Measurements from ENCODE around the gene COL5A3.

COL5A3 gene

DNA sequence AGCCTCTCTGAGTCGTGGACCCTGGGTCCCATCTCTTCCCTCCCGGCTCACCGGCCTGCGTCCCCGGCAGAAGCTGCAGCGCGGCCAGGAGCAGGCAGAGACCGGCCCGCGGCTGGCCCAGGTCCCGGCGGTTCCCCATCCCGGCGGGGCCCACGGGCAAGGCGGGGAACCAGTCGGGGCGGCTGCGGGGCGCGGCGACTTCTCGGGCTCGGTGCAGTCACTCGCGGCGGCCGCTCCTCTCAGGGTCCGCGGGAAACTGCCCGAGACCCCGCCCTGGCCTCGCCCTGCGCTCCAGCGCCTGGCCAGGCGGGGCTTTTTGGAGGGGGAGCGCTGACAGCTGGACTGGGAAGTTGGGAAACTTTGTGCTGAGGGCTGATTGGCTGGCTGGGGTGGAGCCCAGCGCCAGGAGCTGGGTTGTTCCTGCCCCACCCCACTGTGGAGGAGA, at the start of gene COL5A3:
Gene COL5A3 (minus strand): TSS at position 258 of the 445 bp plus-strand sequence. CDS start 119 bp downstream, at position 139.
- H4K20me1 ChIP-seq (ENCODE audit: insufficient read depth, low read length): no peaks in the 10 kb centered on the region
- H3K79me2 ChIP-seq (ENCODE audit: insufficient read depth, low read length): no peaks in the 10 kb centered on the region
- no peak within 1 kb of the TSS for H3K9ac ChIP-seq (ENCODE audit: low read length)
- H3K36me3 ChIP-seq (ENCODE audit: insufficient read depth, low read length): no peaks in the 10 kb centered on the region
- no peak within 1 kb of the TSS for H3K4me3 ChIP-seq (ENCODE audit: low read depth, low read length, poor library complexity, severe bottlenecking)
- H3K27me3 ChIP-seq (ENCODE audit: insufficient read depth, low read length): no peaks in the 10 kb centered on the region; the same call in 1 of the 2 replicates
- no peak within 1 kb of the TSS for H3K27ac ChIP-seq (ENCODE audit: low read depth, low read length, poor library complexity, severe bottlenecking)
- no peaks in the 10 kb centered on the region for H3K9me2 ChIP-seq (ENCODE audit: low read depth, low read length)
- no peak within 1 kb of the TSS for H3K4me2 ChIP-seq (ENCODE audit: low read length)
- H3F3A ChIP-seq (ENCODE audit: insufficient read depth, low read length): no peaks in the 10 kb centered on the region
- no peak within 1 kb of the TSS for H2AFZ ChIP-seq (ENCODE audit: low read length)
- H3K4me1 ChIP-seq (ENCODE audit: insufficient read depth, low read length, severe bottlenecking): no peaks in the 10 kb centered on the region
- no peaks in the 10 kb centered on the region for H3K9me3 ChIP-seq (ENCODE audit: low read length)
- TF ChIP-seq, protein P1, sequence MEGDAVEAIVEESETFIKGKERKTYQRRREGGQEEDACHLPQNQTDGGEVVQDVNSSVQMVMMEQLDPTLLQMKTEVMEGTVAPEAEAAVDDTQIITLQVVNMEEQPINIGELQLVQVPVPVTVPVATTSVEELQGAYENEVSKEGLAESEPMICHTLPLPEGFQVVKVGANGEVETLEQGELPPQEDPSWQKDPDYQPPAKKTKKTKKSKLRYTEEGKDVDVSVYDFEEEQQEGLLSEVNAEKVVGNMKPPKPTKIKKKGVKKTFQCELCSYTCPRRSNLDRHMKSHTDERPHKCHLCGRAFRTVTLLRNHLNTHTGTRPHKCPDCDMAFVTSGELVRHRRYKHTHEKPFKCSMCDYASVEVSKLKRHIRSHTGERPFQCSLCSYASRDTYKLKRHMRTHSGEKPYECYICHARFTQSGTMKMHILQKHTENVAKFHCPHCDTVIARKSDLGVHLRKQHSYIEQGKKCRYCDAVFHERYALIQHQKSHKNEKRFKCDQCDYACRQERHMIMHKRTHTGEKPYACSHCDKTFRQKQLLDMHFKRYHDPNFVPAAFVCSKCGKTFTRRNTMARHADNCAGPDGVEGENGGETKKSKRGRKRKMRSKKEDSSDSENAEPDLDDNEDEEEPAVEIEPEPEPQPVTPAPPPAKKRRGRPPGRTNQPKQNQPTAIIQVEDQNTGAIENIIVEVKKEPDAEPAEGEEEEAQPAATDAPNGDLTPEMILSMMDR (IDR thresholded peaks at IDR 0.05; ENCODE audit: low read length): no peak
- no peak for TF ChIP-seq EZH2 (IDR thresholded peaks at IDR 0.05; ENCODE audit: borderline replicate concordance, low read length)

GRCh38 chr19:10052602-10053360, 42.5 kb upstream of the COL5A3 start:
- no peak overlapping the region for H3K9ac ChIP-seq (ENCODE audit: low read length)
- no peaks in the 10 kb centered on the region for H3K79me2 ChIP-seq (ENCODE audit: insufficient read depth, low read length)
- no peaks in the 10 kb centered on the region for H3K4me1 ChIP-seq (ENCODE audit: insufficient read depth, low read length, severe bottlenecking)
- H3F3A ChIP-seq (ENCODE audit: insufficient read depth, low read length): no peaks in the 10 kb centered on the region
- no peaks in the 10 kb centered on the region for H3K9me2 ChIP-seq (ENCODE audit: low read depth, low read length)
- no peaks in the 10 kb centered on the region for H3K9me3 ChIP-seq (ENCODE audit: low read length)
- no peak for TF ChIP-seq EZH2 (IDR thresholded peaks at IDR 0.05; ENCODE audit: borderline replicate concordance, low read length)
- TF ChIP-seq, protein P1 (IDR thresholded peaks at IDR 0.05; ENCODE audit: low read length): no peak
- H3K27me3 ChIP-seq (ENCODE audit: insufficient read depth, low read length): no peaks in the 10 kb centered on the region
- H3K4me2 ChIP-seq (ENCODE audit: low read length): no peak overlapping the region
- H4K20me1 ChIP-seq (ENCODE audit: insufficient read depth, low read length): no peaks in the 10 kb centered on the region
- H2AFZ ChIP-seq (ENCODE audit: low read length): no peak overlapping the region
- no peaks in the 10 kb centered on the region for H3K36me3 ChIP-seq (ENCODE audit: insufficient read depth, low read length)
- H3K4me3 ChIP-seq (ENCODE audit: low read depth, low read length, poor library complexity, severe bottlenecking): no peak overlapping the region
- H3K27ac ChIP-seq (ENCODE audit: low read depth, low read length, poor library complexity, severe bottlenecking): no peak overlapping the region

- Histone ChIP-seq H3K79me2 (ENCODE audit: insufficient read depth, low read length) (no peaks in the 10 kb centered on the region), H3K4me2 (ENCODE audit: low read length) (no peak overlapping the region), H3K4me3 (ENCODE audit: low read depth, low read length, poor library complexity, severe bottlenecking) (no peak overlapping the region), H3K9me3 (ENCODE audit: low read length) (no peaks in the 10 kb centered on the region), H3K9me2 (ENCODE audit: low read depth, low read length) (no peaks in the 10 kb centered on the region), H3K4me1 (ENCODE audit: insufficient read depth, low read length, severe bottlenecking) (no peaks in the 10 kb centered on the region), H3K9ac (ENCODE audit: low read length) (no peak overlapping the region), H3K27ac (ENCODE audit: low read depth, low read length, poor library complexity, severe bottlenecking) (no peak overlapping the region), H4K20me1 (ENCODE audit: insufficient read depth, low read length) (no peaks in the 10 kb centered on the region), H3K36me3 (ENCODE audit: insufficient read depth, low read length) (no peaks in the 10 kb centered on the region), H3K27me3 (ENCODE audit: insufficient read depth, low read length) (peaks cover 4% of the 10 kb centered on the region; the same call in 1 of the 2 replicates), H2AFZ (ENCODE audit: low read length) (no peak overlapping the region), H3F3A (ENCODE audit: insufficient read depth, low read length) (no peaks in the 10 kb centered on the region)
- TF ChIP-seq, protein P1 (IDR thresholded peaks at IDR 0.05; ENCODE audit: low read length): no peak
Measured at GRCh38 chr19:10049626-10050025, 39.3 kb upstream of the COL5A3 start.
